Central memory CD8-positive, alpha-beta T cell (primary cell): Measurements from ENCODE around the gene KATNB1.
A peak's percentile ranks its signal among the peaks of the same experiment; 100 is the strongest.

Source experiments
- ATAC-seq: fragments of 150-1000 bp; cut with Tn5 transposase; replicated peaks from 2 replicates; pipeline ENCODE4 v1.10.0; 2022; ENCODE audit warnings: mild to moderate bottlenecking, moderate FRiP score, moderate number of reproducible peaks; ENCODE audit not compliant: poor library complexity, severe bottlenecking; ENCODE audit errors: extremely low read depth
- DNase-seq, 2 donors: peaks; one replicate each; pipeline ENCODE4 v3.0.0; 2021; ENCODE audit warnings: low spot score in 2 of 2
- H3K27ac Mint-ChIP-seq: one replicate; pipeline ENCODE4 v1.8.0; 2022; ENCODE audit warnings: low read depth, mild to moderate bottlenecking, moderate library complexity, mixed read lengths
- H3K27me3 Mint-ChIP-seq: one replicate; pipeline ENCODE4 v1.8.0; 2022; ENCODE audit warnings: mixed read lengths
- H3K36me3 Mint-ChIP-seq: one replicate; pipeline ENCODE4 v1.8.0; 2022; ENCODE audit warnings: mild to moderate bottlenecking, moderate library complexity, mixed read lengths; ENCODE audit not compliant: insufficient read depth
- H3K4me1 Mint-ChIP-seq: one replicate; pipeline ENCODE4 v1.8.0; 2022; ENCODE audit warnings: mixed read lengths
- H3K4me3 Mint-ChIP-seq: one replicate; pipeline ENCODE4 v1.8.0; 2022; ENCODE audit warnings: mild to moderate bottlenecking, moderate library complexity, mixed read lengths
- H3K9me3 Mint-ChIP-seq: one replicate; pipeline ENCODE4 v1.8.0; 2022; ENCODE audit warnings: mixed read lengths

Gene KATNB1

DNA sequence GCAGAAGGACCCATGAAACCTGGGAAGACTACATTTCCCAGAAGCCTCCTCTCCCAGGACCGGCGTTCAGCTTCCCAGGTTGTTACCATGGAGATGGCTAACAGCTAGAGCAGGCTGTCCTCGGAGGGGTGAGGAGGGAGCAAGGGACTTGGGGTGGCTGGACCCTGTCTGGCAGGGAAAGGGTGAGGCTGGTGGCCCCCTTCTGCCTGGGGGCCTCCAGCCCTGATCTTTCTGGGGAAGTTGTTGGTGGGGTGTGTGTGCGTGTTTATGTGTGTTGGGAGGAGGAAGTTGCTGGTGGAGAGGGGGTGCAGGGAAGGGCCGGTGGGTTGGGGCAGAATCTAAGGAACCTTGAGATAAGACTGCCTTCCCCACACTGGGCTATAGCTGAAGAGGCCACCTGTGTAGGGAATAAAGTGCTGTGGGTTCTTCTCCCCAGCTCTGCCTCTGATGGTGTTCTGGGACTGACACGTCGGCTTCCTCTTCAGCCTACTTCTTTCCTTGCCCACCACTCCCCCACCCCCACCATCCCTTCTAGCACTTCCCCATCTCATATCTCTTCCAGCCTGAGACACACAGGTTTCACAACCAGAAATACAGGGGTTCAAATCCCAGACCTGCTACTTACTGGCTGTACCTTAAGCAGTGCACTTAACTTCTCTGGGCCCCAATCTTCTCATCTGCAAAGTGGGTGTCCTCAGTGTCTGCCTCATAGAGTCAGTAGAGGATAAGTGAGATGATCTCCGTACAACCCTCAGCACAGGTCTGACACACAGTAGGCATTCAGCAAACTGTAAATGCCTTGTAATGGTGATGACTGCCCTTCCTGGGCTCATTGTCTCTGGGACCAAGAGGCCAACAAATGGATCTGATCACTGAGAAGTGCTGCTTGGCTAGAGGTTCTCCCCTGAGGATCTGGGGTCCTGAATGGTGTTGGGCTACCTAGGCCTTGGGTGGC lies 40.6 kb upstream of the KATNB1 start, which contains the start of gene DRC7:
DRC7 (plus strand) TSS at position 82 of the 955 bp plus-strand sequence. CDS start 3,144 bp downstream, outside the sequence.
- Mint-ChIP-seq H3K9me3 (no peaks in the 10 kb centered on the region), H3K4me3 (peak within 1 kb of the TSS; percentile 14), H3K27me3 (peaks cover 14% of the 10 kb centered on the region), H3K36me3 (peaks cover 2% of the 10 kb centered on the region), H3K27ac (no peak within 1 kb of the TSS), H3K4me1 (peaks cover 7% of the 10 kb centered on the region)
- no peak for DNase-seq
- ATAC-seq, result no peak

DNA sequence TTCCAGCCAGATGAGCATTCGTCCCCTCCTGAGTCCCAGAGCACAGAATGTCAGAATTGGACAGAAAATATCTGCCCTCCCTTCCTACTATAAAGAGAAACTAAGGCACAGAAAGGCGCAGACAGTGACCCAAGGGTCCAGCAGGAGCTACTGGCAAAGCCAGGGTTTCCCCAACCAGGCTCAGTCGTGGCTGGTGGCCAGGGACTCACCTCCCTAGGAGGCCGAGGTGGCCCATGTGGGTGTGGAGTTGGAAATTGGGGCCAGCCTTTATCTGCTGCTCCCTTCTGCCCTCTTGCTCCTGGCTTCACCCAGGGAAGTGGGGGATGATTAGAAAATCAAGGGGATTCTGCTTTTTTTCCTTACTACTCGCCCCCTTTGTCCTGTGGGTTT lies 39.9 kb upstream of the KATNB1 start:
- H3K4me1 Mint-ChIP-seq, result peaks cover 7% of the 10 kb centered on the region
- H3K9me3 Mint-ChIP-seq, result no peaks in the 10 kb centered on the region
- no peaks in the 10 kb centered on the region for H3K36me3 Mint-ChIP-seq
- no peak for DNase-seq
- peaks cover 14% of the 10 kb centered on the region for H3K27me3 Mint-ChIP-seq
- no peak for ATAC-seq
- no peak overlapping the region for H3K4me3 Mint-ChIP-seq
- H3K27ac Mint-ChIP-seq, result no peak overlapping the region

DNA sequence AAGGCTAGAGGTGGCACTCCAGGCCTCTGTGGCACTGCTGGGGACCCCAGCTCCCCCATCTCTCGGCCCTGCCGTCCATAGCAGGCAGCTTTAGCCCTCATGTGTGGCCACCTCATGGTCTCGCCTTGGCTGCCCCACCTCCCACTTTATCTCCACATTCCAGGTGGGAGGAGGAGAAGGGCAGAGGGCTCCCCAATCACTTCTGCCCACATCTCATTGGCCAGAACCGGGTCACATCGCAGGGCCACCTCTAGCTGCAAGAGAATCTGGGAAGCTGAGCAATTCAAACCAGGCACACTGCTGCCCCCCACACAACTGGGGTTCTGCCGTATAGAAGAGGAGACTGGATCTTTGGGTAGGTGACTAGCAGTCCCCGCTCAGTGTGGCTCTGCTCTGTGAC lies 39.3 kb upstream of the KATNB1 start:
- Mint-ChIP-seq H3K27ac (no peak overlapping the region), H3K9me3 (no peaks in the 10 kb centered on the region), H3K36me3 (no peaks in the 10 kb centered on the region), H3K4me1 (peaks cover 7% of the 10 kb centered on the region), H3K27me3 (peaks cover 14% of the 10 kb centered on the region), H3K4me3 (no peak overlapping the region)
- ATAC-seq, result no peak
- no peak for DNase-seq

DNA sequence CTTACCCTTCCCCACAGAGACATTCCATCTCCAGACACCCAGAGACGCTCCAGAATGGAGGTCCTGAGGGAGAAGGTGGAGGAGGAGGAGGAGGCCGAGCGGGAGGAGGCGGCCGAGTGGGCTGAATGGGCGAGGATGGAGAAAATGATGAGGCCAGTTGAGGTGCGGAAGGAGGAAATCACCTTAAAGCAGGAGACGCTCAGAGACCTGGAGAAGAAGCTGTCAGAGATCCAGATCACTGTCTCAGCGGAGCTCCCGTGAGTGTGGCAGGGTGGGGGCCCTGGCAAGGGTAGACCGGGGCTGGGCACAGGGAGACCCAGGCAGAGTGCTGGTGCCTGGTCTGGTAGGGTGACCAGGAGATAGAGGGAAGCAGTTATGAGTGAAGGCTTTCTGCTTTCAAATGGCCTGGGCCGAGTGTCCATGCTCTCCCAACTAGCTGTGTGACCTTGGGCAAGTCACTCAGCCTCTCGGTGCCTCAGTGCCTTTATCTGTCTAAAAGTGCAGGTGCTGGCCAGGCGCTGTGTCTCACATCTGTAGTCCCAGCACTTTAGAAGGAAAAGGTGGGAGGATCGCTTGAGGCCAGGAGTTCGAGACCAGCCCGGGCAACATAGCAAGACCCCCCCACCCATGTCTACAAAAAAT lies 37.6 kb upstream of the KATNB1 start:
- Mint-ChIP-seq H3K27me3 (peaks cover 2% of the 10 kb centered on the region), H3K9me3 (no peaks in the 10 kb centered on the region), H3K4me1 (peaks cover 7% of the 10 kb centered on the region), H3K27ac (no peak overlapping the region), H3K4me3 (no peak overlapping the region), H3K36me3 (no peaks in the 10 kb centered on the region)
- DNase-seq (no peak), ATAC-seq (no peak)

DNA sequence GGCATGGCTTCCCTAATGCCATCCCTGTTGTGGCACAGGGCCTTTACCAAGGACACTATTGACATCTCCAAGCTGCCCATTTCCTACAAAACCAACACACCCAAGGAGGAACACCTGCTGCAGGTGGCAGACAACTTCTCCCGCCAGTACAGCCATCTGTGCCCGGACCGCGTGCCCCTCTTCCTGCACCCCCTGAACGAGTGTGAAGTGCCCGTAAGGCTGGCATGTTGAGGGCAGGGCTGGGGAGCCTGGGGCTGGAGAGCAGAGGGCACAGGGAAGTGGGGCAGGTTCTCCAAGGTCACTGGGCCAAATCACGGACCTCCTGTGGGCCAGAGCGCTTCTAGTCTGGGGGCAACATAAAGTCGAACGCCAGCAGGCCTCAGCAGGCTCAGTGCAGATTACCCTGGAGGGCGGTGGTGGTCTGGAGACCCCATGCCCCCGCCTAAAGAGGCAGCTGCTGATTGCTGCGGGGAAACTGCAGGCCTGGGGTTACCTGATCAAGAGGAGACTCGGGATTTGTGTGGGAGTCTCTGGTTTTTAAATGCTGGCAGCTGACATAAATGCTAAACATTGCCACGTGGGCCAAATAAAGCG lies 36.7 kb upstream of the KATNB1 start:
- no peaks in the 10 kb centered on the region for H3K9me3 Mint-ChIP-seq
- no peak for ATAC-seq
- no peak for DNase-seq
- H3K27ac Mint-ChIP-seq, result no peak overlapping the region
- no peak overlapping the region for H3K4me3 Mint-ChIP-seq
- no peaks in the 10 kb centered on the region for H3K36me3 Mint-ChIP-seq
- H3K4me1 Mint-ChIP-seq, result peaks cover 7% of the 10 kb centered on the region
- H3K27me3 Mint-ChIP-seq, result no peaks in the 10 kb centered on the region

DNA sequence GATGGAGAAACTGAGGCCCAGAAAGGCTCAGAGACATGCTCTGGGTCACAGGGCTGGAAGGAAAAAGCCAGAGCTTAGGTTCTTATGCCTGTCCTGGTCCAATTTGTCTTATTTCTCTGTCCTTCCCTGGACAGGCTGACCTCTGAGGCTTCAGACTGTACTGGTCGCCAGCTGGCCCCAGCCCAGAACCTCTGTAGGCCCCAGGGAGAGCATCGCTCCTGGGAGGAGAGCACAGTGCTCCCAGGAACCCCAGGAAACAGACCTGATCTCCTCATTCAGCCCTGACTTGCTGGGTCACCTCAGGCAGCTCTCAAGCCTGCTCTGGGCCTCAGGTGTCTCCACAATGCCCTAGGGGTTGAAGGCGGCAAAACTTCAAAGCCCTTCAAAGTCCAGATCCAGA lies 36.1 kb upstream of the KATNB1 start:
- no peak for ATAC-seq
- H3K27ac Mint-ChIP-seq, result no peak overlapping the region
- no peaks in the 10 kb centered on the region for H3K27me3 Mint-ChIP-seq
- H3K36me3 Mint-ChIP-seq, result no peaks in the 10 kb centered on the region
- no peak for DNase-seq
- peaks cover 7% of the 10 kb centered on the region for H3K4me1 Mint-ChIP-seq
- H3K9me3 Mint-ChIP-seq, result no peaks in the 10 kb centered on the region
- H3K4me3 Mint-ChIP-seq, result no peak overlapping the region

DNA sequence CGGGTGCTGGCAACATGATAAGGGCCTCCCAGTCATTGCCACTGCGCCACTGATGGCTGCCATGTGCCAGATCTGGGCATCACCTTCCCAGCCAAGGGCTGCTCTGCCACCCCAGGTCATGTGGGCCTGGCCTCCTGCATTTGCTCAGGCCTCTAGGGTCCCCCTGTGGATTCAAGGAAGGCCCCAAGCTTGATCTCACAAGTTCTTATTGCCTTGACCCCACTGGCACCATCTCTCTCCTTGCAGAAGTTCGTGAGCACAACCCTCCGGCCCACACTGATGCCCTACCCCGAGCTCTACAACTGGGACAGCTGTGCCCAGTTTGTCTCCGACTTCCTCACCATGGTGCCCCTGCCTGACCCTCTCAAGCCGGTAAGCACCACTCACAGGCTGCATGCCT lies 35.7 kb upstream of the KATNB1 start:
- peaks cover 3% of the 10 kb centered on the region for H3K4me1 Mint-ChIP-seq
- no peaks in the 10 kb centered on the region for H3K9me3 Mint-ChIP-seq
- H3K27me3 Mint-ChIP-seq, result no peaks in the 10 kb centered on the region
- no peak overlapping the region for H3K27ac Mint-ChIP-seq
- ATAC-seq (no peak), DNase-seq (no peak)
- no peaks in the 10 kb centered on the region for H3K36me3 Mint-ChIP-seq
- H3K4me3 Mint-ChIP-seq, result no peak overlapping the region

DNA sequence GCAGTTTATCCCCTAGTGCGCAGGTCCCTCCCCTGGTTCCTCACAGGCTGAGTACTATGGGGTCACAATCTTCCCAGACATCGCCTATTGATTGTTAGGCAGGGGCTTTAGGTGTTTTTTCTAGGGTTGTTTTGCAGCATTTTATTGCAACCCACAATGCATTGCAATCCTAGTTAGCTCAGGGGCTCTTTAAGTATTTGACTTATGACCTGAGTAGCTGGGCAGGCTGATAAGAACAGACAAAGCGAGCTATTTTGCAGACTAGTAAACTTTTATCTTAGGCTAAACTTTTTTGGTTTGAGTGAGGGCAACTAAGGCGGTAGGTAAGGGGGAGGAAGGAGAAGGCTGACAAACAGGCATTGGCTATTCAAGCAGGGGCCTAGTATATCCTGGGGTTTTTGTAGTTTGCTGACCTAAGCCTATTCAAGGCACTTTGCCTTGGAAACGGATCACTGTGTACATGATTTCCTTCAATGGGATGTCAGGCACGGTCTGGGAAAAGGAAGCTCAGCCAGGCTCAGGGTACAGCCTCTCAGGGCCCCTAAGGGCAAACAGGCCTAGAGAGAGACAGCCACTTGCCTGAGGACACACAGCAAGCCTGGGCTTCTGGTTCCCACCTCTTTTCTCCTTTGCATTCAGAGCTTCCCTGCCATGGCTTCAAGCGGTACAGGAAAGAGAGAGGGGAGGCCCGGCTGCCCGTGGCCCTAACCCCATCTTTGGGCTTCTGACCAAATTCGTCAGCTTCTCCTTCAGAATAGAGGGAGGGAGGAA lies 34.6 kb upstream of the KATNB1 start:
- no peak overlapping the region for H3K27ac Mint-ChIP-seq
- H3K9me3 Mint-ChIP-seq, result no peaks in the 10 kb centered on the region
- DNase-seq (no peak), ATAC-seq (no peak)
- H3K4me1 Mint-ChIP-seq, result no peaks in the 10 kb centered on the region
- H3K4me3 Mint-ChIP-seq, result no peak overlapping the region
- no peaks in the 10 kb centered on the region for H3K27me3 Mint-ChIP-seq
- no peaks in the 10 kb centered on the region for H3K36me3 Mint-ChIP-seq

DNA sequence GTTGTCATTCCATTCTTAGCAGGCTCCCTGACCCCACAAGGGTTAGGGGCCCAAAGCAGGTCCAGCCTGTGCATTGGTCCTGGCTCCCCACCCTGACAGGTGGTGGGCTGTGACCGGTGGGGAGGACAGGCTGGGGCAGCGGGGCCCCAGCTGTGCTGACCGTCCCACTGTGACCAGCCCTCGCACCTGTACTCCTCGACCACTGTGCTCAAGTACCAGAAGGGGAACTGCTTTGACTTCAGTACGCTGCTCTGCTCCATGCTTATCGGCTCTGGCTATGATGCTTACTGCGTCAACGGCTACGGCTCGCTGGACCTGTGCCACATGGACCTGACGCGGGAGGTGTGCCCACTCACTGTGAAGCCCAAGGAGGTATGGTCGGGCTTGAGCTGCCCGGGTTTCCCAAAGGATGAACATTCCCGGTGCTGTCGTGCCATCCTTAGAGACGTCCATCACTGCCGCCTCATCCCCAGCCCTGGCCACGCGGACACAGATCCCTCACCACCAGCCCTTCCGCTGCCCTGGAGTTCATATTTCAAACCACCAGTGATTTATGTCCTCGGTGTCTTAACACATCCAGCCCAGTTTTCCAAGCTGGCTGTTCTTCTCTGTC lies 33.7 kb upstream of the KATNB1 start:
- no peaks in the 10 kb centered on the region for H3K36me3 Mint-ChIP-seq
- peaks cover 5% of the 10 kb centered on the region for H3K27me3 Mint-ChIP-seq
- H3K4me1 Mint-ChIP-seq, result no peaks in the 10 kb centered on the region
- ATAC-seq (no peak), DNase-seq (no peak)
- H3K27ac Mint-ChIP-seq, result no peak overlapping the region
- H3K4me3 Mint-ChIP-seq, result no peak overlapping the region
- peaks cover 4% of the 10 kb centered on the region for H3K9me3 Mint-ChIP-seq

DNA sequence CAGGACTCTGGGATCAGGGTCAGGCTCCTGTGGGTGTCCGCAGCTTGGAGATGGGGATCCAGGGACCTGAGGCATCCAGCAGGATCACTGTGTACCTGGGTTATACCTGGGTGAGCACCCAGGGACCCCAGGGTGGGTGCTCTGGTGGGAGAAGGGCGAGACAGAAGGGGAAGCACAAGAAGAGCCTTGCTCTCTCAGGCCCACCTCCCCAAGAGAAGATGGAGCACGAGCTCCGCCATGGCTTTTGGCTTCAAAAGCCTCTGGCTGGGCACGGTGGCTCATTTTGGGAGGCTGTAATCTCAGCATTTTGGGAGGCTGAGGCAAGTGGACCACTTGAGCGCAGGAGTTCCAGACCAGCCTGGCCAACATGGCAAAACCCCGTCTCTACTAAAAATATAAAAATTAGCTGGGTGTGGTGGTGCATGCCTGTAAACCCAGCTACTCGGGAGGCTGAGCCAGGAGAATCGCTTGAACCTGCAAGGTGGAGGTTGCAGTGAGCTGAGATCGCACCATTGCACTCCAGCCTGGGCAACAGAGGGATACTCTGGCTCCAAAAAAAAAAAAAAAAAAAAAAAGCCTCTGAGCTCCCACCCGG lies 32.1 kb upstream of the KATNB1 start:
- no peaks in the 10 kb centered on the region for H3K36me3 Mint-ChIP-seq
- peaks cover 12% of the 10 kb centered on the region for H3K27me3 Mint-ChIP-seq
- H3K4me3 Mint-ChIP-seq, result no peak overlapping the region
- H3K9me3 Mint-ChIP-seq, result peaks cover 6% of the 10 kb centered on the region
- DNase-seq, result no peak
- ATAC-seq, result no peak
- H3K4me1 Mint-ChIP-seq, result no peaks in the 10 kb centered on the region
- no peak overlapping the region for H3K27ac Mint-ChIP-seq

DNA sequence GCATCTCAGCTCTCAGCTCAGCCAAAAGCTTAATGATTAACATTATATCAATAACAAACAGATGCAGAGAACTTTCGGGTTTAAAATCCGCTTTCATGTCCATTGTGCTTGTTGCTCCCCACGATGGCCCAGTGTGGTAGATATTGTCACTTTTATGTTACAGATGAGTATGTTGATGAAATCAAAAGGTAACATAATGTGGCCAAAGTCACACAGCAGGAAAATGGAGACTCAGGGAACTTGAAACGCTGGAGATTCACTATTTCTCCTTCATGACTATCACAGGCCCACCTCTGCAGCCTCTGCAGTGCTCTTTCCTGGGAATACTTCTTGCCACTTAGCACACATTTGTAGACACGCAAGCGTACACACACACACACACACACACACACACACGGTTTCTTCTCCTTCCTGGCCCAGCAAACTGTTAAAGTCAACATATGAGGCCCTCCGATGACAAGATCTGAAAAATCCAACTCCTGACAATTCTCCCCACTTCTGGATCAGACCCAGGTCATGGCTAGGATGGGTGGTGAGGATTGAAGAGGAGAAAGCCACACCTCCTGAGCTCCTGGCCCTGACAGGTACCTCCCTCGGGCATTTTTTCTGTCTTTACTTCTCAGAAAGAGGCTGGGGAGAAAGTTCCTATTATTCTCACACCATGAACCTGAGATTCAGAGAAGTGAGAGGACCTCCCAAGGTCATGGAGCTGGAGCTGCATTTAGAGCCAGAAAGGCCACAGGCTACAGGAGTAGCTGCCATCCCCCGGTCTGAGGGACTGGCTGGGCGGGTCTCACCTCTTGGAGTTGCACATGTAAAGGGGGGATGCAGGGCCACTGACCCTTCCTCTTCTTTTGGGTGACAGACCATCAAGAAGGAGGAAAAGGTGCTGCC lies 31.3 kb upstream of the KATNB1 start:
- Mint-ChIP-seq H3K27me3 (peaks cover 12% of the 10 kb centered on the region), H3K4me1 (no peaks in the 10 kb centered on the region), H3K27ac (no peak overlapping the region), H3K9me3 (peaks cover 6% of the 10 kb centered on the region), H3K36me3 (peaks cover 2% of the 10 kb centered on the region), H3K4me3 (no peak overlapping the region)
- no peak for ATAC-seq
- no peak for DNase-seq
